Rectal smooth muscle tissue (tissue), 1 donor: ENCODE data around the gene TMEM250.

Experiments
- H3K27ac ChIP-seq: one replicate; pipeline ENCODE4 v1.7.0; 2013; ENCODE audit warnings: low read depth, low read length, inconsistent platforms
- H3K27me3 ChIP-seq: one replicate; pipeline ENCODE4 v1.7.0; 2013; ENCODE audit warnings: low read length; ENCODE audit not compliant: control insufficient read depth, insufficient read depth
- H3K36me3 ChIP-seq: one replicate; pipeline ENCODE4 v1.7.0; 2013; ENCODE audit warnings: low read length; ENCODE audit not compliant: control insufficient read depth, insufficient read depth
- H3K4me1 ChIP-seq: one replicate; pipeline ENCODE4 v1.7.0; 2013; ENCODE audit warnings: low read length; ENCODE audit not compliant: control insufficient read depth, insufficient read depth
- H3K4me3 ChIP-seq: one replicate; pipeline ENCODE4 v1.7.0; 2013; ENCODE audit warnings: low read length
- H3K9ac ChIP-seq: one replicate; pipeline ENCODE4 v1.7.0; 2013; ENCODE audit warnings: low read length

TMEM250 gene

DNA sequence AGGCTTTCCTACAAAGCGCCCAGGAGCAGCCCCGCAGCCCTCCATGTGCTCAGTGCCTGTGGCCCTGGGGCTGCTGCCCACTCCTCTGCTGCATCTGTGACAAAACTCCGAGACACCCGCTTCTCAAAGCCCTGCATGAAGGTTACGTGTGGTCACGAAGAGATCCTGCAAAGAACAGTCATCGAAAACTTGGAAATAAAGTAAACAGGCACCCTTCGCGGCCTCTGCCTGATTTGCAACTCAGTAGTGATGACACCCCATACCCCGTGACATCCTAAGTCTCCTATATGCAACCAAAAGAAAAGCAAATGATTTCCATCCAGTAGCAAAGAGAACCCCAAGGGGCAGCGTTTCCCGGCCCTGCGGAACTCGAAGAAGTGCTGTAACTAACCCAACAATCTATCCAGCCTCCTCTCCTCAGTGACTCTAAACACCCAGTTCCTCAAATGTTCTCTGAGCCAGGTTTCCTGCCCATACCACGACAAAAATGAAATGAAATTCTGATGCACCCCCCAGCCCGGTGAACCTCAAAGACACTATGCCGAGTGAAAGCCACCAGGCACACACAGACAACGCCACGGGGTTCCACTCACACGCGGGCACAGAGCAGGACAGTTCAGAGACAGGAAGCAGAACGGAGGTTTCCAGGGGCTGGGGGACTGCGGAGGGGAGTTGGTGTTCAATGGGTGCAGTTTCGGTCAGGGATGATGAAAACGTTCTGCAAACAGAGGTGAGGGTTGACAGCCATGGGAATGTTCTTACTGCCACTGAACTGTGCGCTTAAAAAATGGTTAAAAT, 42.6 kb downstream of the TMEM250 start:
- no peaks in the 10 kb centered on the region for H3K27me3 ChIP-seq
- no peaks in the 10 kb centered on the region for H3K36me3 ChIP-seq
- H3K9ac ChIP-seq = no peak overlapping the region
- no peak overlapping the region for H3K27ac ChIP-seq
- no peak overlapping the region for H3K4me3 ChIP-seq
- peaks cover 17% of the 10 kb centered on the region for H3K4me1 ChIP-seq

- Histone ChIP-seq H3K4me1 (peaks cover 16% of the 10 kb centered on the region), H3K4me3 (no peak overlapping the region), H3K27me3 (no peaks in the 10 kb centered on the region), H3K36me3 (no peaks in the 10 kb centered on the region), H3K27ac (no peak overlapping the region), H3K9ac (no peak overlapping the region)
These were observed 43.4 kb downstream of the TMEM250 start for GRCh38 chr9:136075134-136075841.

- no peak overlapping the region for H3K4me3 ChIP-seq
- H3K4me1 ChIP-seq = peaks cover 11% of the 10 kb centered on the region
- no peaks in the 10 kb centered on the region for H3K27me3 ChIP-seq
- no peak overlapping the region for H3K27ac ChIP-seq
- no peak overlapping the region for H3K9ac ChIP-seq
- no peaks in the 10 kb centered on the region for H3K36me3 ChIP-seq
These were observed 44.0 kb downstream of the TMEM250 start for GRCh38 chr9:136074706-136075105.
